ENCODE data around the gene NTM. TPM values are rescaled to one million over a fixed set of nuclear protein-coding genes. Genes with fewer than 3 reads are reported as not detected.
"Not testable (repeated sequence)": the region's sequence is repeated elsewhere in the genome, so short reads cannot be mapped to it uniquely, and the experiment has no call there.

NTM gene
- total and polyA plus RNA-seq, 2 experiments from 2014 or later: 2.2 to 4.9 TPM

- no peaks in the 10 kb centered on the region for H3K4me1 ChIP-seq (ENCODE audit: insufficient read depth)
- no peaks in the 10 kb centered on the region for H3K27me3 ChIP-seq
- no peak overlapping the region for H3K4me2 ChIP-seq
- H3K9me2 ChIP-seq (replicated peaks; ENCODE audit: insufficient read depth): no peaks in the 10 kb centered on the region
- H3K36me3 ChIP-seq (replicated peaks; ENCODE audit: insufficient read depth, low read depth): no peaks in the 10 kb centered on the region
- H4K20me1 ChIP-seq (ENCODE audit: insufficient read depth, poor library complexity, severe bottlenecking): no peaks in the 10 kb centered on the region
- H3K27ac ChIP-seq: peak overlapping the region; percentile 85
- TF ChIP-seq EZH2 (IDR thresholded peaks at IDR 0.05; ENCODE audit: borderline replicate concordance): no peak
- no peak for TF ChIP-seq EZH2phosphoT487 (IDR thresholded peaks at IDR 0.05; ENCODE audit: low read depth, severe bottlenecking, unreplicated experiment)
- no peak for TF ChIP-seq CTCF (IDR thresholded peaks at IDR 0.05; ENCODE audit: poor library complexity)
- no peak for DNase-seq (ENCODE audit: low spot score)
- H3K9me3 ChIP-seq (ENCODE audit: low read depth): no peaks in the 10 kb centered on the region
- H2AFZ ChIP-seq: no peak overlapping the region
- no peak overlapping the region for H3K4me3 ChIP-seq
- H3K79me2 ChIP-seq: no peaks in the 10 kb centered on the region
- 68% methylated on average over 4 of the region's 4 CpGs for WGBS (ENCODE audit: low lambda C conversion rate, missing lambda C conversion rate)
Measured at GRCh38 chr11:131422496-131422895, 52.1 kb downstream of the NTM start.

- Histone ChIP-seq H3K4me2 (no peak overlapping the region), H3K4me3 (no peak overlapping the region), H3K4me1 (ENCODE audit: insufficient read depth) (no peaks in the 10 kb centered on the region), H4K20me1 (ENCODE audit: insufficient read depth, poor library complexity, severe bottlenecking) (no peaks in the 10 kb centered on the region), H3K36me3 (replicated peaks; ENCODE audit: insufficient read depth, low read depth) (no peaks in the 10 kb centered on the region), H3K9me2 (replicated peaks; ENCODE audit: insufficient read depth) (no peaks in the 10 kb centered on the region), H3K9me3 (ENCODE audit: low read depth) (no peaks in the 10 kb centered on the region), H3K27me3 (no peaks in the 10 kb centered on the region), H3K27ac (peak overlapping the region; percentile 85), H2AFZ (no peak overlapping the region), H3K79me2 (no peaks in the 10 kb centered on the region)
- TF ChIP-seq EZH2phosphoT487 (IDR thresholded peaks at IDR 0.05; ENCODE audit: low read depth, severe bottlenecking, unreplicated experiment) (no peak), EZH2 (IDR thresholded peaks at IDR 0.05; ENCODE audit: borderline replicate concordance) (no peak), CTCF (IDR thresholded peaks at IDR 0.05; ENCODE audit: poor library complexity) (no peak)
- DNase-seq (ENCODE audit: low spot score): peak; percentile 81
- 33% methylated on average over 4 of the region's 4 CpGs for whole genome bisulfite sequencing (ENCODE audit: low lambda C conversion rate, missing lambda C conversion rate)
Measured at GRCh38 chr11:131423688-131424087, 53.3 kb downstream of the NTM start.

GRCh38 chr11:131424257-131424876 lies 54.0 kb downstream of the NTM start:
- 85% methylated on average over 8 of the region's 8 CpGs for WGBS (ENCODE audit: low lambda C conversion rate, missing lambda C conversion rate)

GRCh38 chr11:131425285-131425684 lies 54.9 kb downstream of the NTM start:
- DNase-seq (ENCODE audit: low spot score): no peak
- H3K27ac ChIP-seq: no peak overlapping the region
- 49% methylated on average over 5 of the region's 5 CpGs for whole genome bisulfite sequencing (ENCODE audit: low lambda C conversion rate, missing lambda C conversion rate)
- no peaks in the 10 kb centered on the region for H3K36me3 ChIP-seq (replicated peaks; ENCODE audit: insufficient read depth, low read depth)
- H3K4me1 ChIP-seq (ENCODE audit: insufficient read depth): no peaks in the 10 kb centered on the region
- H4K20me1 ChIP-seq (ENCODE audit: insufficient read depth, poor library complexity, severe bottlenecking): no peaks in the 10 kb centered on the region
- H3K9me2 ChIP-seq (replicated peaks; ENCODE audit: insufficient read depth): no peaks in the 10 kb centered on the region
- H3K27me3 ChIP-seq: no peaks in the 10 kb centered on the region
- H3K4me3 ChIP-seq: no peak overlapping the region
- H3K79me2 ChIP-seq: no peaks in the 10 kb centered on the region
- TF ChIP-seq CTCF (IDR thresholded peaks at IDR 0.05; ENCODE audit: poor library complexity) (no peak), EZH2phosphoT487 (IDR thresholded peaks at IDR 0.05; ENCODE audit: low read depth, severe bottlenecking, unreplicated experiment) (no peak), EZH2 (IDR thresholded peaks at IDR 0.05; ENCODE audit: borderline replicate concordance) (no peak)
- H2AFZ ChIP-seq: no peak overlapping the region
- no peaks in the 10 kb centered on the region for H3K9me3 ChIP-seq (ENCODE audit: low read depth)
- no peak overlapping the region for H3K4me2 ChIP-seq

More at GRCh38 chr11:131424257-131424876, 54.0 kb downstream of the NTM start:
- not testable (repeated sequence) for H4K20me1 ChIP-seq (ENCODE audit: insufficient read depth, poor library complexity, severe bottlenecking); H3K4me1 ChIP-seq (ENCODE audit: insufficient read depth); H3K9me3 ChIP-seq (ENCODE audit: low read depth); H3K9me2 ChIP-seq (replicated peaks; ENCODE audit: insufficient read depth); H3K4me2 ChIP-seq; H3K27me3 ChIP-seq; H3K79me2 ChIP-seq; H2AFZ ChIP-seq; DNase-seq (ENCODE audit: low spot score); H3K36me3 ChIP-seq (replicated peaks; ENCODE audit: insufficient read depth, low read depth); H3K4me3 ChIP-seq
- H3K27ac ChIP-seq: peak overlapping the region; percentile 21

All from hepatocyte (in vitro differentiated cells).